ENCODE data around the gene SRBD1. TPM values are rescaled to one million over a fixed set of nuclear protein-coding genes. Genes with fewer than 3 reads are reported as not detected.

The SRBD1 gene
- total and polyA plus RNA-seq, 2 experiments from 2014 or later = 8.1 to 19.2 TPM

GRCh38 chr2:45595721-45596435 lies 15.2 kb downstream of the SRBD1 start:
- no peaks in the 10 kb centered on the region for H3K9me3 ChIP-seq (ENCODE audit: low read depth)
- peaks cover 15% of the 10 kb centered on the region for H3K79me2 ChIP-seq (ENCODE audit: insufficient read depth)
- H3K4me3 ChIP-seq = peak overlapping the region; percentile 32
- 42 to 48% methylated on average over 4 of the region's 4 CpGs for WGBS, 2 experiments (ENCODE audit: low coverage in 1 of 2, low lambda C conversion rate in 2 of 2, missing lambda C conversion rate in 2 of 2)
- TF ChIP-seq EZH2phosphoT487 (IDR thresholded peaks at IDR 0.05; ENCODE audit: insufficient read depth, low read depth) (no peak), EZH2 (IDR thresholded peaks at IDR 0.05; ENCODE audit: insufficient read depth, poor library complexity, severe bottlenecking) (no peak)
- H3K36me3 ChIP-seq (ENCODE audit: low read depth) = peaks cover 3% of the 10 kb centered on the region; the same call in 1 of the 2 replicates
- H2AFZ ChIP-seq = no peak overlapping the region
- H3K27ac ChIP-seq = peak overlapping the region; percentile 54
- no peaks in the 10 kb centered on the region for H3K27me3 ChIP-seq (replicated peaks; ENCODE audit: insufficient read depth)
- peak; percentile 90 for DNase-seq
- H3K9ac ChIP-seq = peak overlapping the region; percentile 9; the same call in 1 of the 2 replicates
- no peaks in the 10 kb centered on the region for H4K20me1 ChIP-seq (ENCODE audit: insufficient read depth)
- H3K4me1 ChIP-seq (ENCODE audit: insufficient read depth) = peaks cover 26% of the 10 kb centered on the region
- H3K4me2 ChIP-seq (ENCODE audit: unreplicated experiment) = peak overlapping the region; percentile 66
- in situ Hi-C loops (cut with MboI) = no loop called here
- peaks cover 18% of the 10 kb centered on the region; the same call in 1 of the 2 replicates for H3F3A ChIP-seq (ENCODE audit: insufficient read depth)
- no peaks in the 10 kb centered on the region for H3K9me2 ChIP-seq (ENCODE audit: insufficient read depth)

GRCh38 chr2:45591073-45591472 lies 20.0 kb downstream of the SRBD1 start:
- Histone ChIP-seq H3K4me1 (ENCODE audit: insufficient read depth) (peaks cover 20% of the 10 kb centered on the region), H3K9me2 (ENCODE audit: insufficient read depth) (no peaks in the 10 kb centered on the region), H3K79me2 (ENCODE audit: insufficient read depth) (peaks cover 17% of the 10 kb centered on the region), H3K27me3 (replicated peaks; ENCODE audit: insufficient read depth) (no peaks in the 10 kb centered on the region), H2AFZ (no peak overlapping the region), H3K36me3 (ENCODE audit: low read depth) (no peaks in the 10 kb centered on the region), H3K4me2 (ENCODE audit: unreplicated experiment) (peak overlapping the region; percentile 4), H3K4me3 (no peak overlapping the region), H4K20me1 (ENCODE audit: insufficient read depth) (no peaks in the 10 kb centered on the region), H3K9ac (no peak overlapping the region), H3F3A (ENCODE audit: insufficient read depth) (peaks cover 12% of the 10 kb centered on the region; the same call in 1 of the 2 replicates), H3K9me3 (ENCODE audit: low read depth) (no peaks in the 10 kb centered on the region), H3K27ac (no peak overlapping the region)
- 3 to 9% methylated on average over 1 of the region's 1 CpG for WGBS, 2 experiments (ENCODE audit: low coverage in 1 of 2, low lambda C conversion rate in 2 of 2, missing lambda C conversion rate in 2 of 2)
- in situ Hi-C loops (cut with MboI) = no loop called here
- no peak for TF ChIP-seq EZH2phosphoT487 (IDR thresholded peaks at IDR 0.05; ENCODE audit: insufficient read depth, low read depth)
- TF ChIP-seq EZH2 (IDR thresholded peaks at IDR 0.05; ENCODE audit: insufficient read depth, poor library complexity, severe bottlenecking) = no peak
- peak; percentile 42 for DNase-seq

- 94 to 100% methylated on average over 1 of the region's 1 CpG for WGBS, 2 experiments (ENCODE audit: low coverage in 1 of 2, low lambda C conversion rate in 2 of 2, missing lambda C conversion rate in 2 of 2)
- Histone ChIP-seq H3K9me2 (ENCODE audit: insufficient read depth) (no peaks in the 10 kb centered on the region), H3K36me3 (ENCODE audit: low read depth) (no peaks in the 10 kb centered on the region), H3K79me2 (ENCODE audit: insufficient read depth) (peaks cover 16% of the 10 kb centered on the region), H3K4me2 (ENCODE audit: unreplicated experiment) (no peak overlapping the region), H3K4me3 (no peak overlapping the region), H3K27me3 (replicated peaks; ENCODE audit: insufficient read depth) (no peaks in the 10 kb centered on the region), H3K9ac (no peak overlapping the region), H2AFZ (no peak overlapping the region), H3K27ac (no peak overlapping the region), H3K9me3 (ENCODE audit: low read depth) (no peaks in the 10 kb centered on the region), H3F3A (ENCODE audit: insufficient read depth) (no peaks in the 10 kb centered on the region), H4K20me1 (ENCODE audit: insufficient read depth) (no peaks in the 10 kb centered on the region), H3K4me1 (ENCODE audit: insufficient read depth) (peaks cover 11% of the 10 kb centered on the region)
- in situ Hi-C loops (cut with MboI) = no loop called here
- no peak for TF ChIP-seq EZH2 (IDR thresholded peaks at IDR 0.05; ENCODE audit: insufficient read depth, poor library complexity, severe bottlenecking)
- no peak for TF ChIP-seq EZH2phosphoT487 (IDR thresholded peaks at IDR 0.05; ENCODE audit: insufficient read depth, low read depth)
- DNase-seq = no peak
Observed at GRCh38 chr2:45588158-45588829, 22.8 kb downstream of the SRBD1 start.

GRCh38 chr2:45586600-45586999 lies 24.5 kb downstream of the SRBD1 start:
- H3K27ac ChIP-seq = no peak overlapping the region
- 99% methylated on average over 5 of the region's 5 CpGs for WGBS, 2 experiments (ENCODE audit: low coverage in 1 of 2, low lambda C conversion rate in 2 of 2, missing lambda C conversion rate in 2 of 2)
- H3K4me1 ChIP-seq (ENCODE audit: insufficient read depth) = peaks cover 10% of the 10 kb centered on the region
- H3K4me2 ChIP-seq (ENCODE audit: unreplicated experiment) = no peak overlapping the region
- H2AFZ ChIP-seq = no peak overlapping the region
- H3K9me3 ChIP-seq (ENCODE audit: low read depth) = no peaks in the 10 kb centered on the region
- no peak for TF ChIP-seq EZH2phosphoT487 (IDR thresholded peaks at IDR 0.05; ENCODE audit: insufficient read depth, low read depth)
- no peaks in the 10 kb centered on the region for H3F3A ChIP-seq (ENCODE audit: insufficient read depth)
- H3K79me2 ChIP-seq (ENCODE audit: insufficient read depth) = peaks cover 20% of the 10 kb centered on the region
- H3K27me3 ChIP-seq (replicated peaks; ENCODE audit: insufficient read depth) = no peaks in the 10 kb centered on the region
- in situ Hi-C loops (cut with MboI) = no loop called here
- H3K36me3 ChIP-seq (ENCODE audit: low read depth) = no peaks in the 10 kb centered on the region
- DNase-seq = no peak
- H3K9ac ChIP-seq = no peak overlapping the region
- no peaks in the 10 kb centered on the region for H3K9me2 ChIP-seq (ENCODE audit: insufficient read depth)
- H4K20me1 ChIP-seq (ENCODE audit: insufficient read depth) = no peaks in the 10 kb centered on the region
- H3K4me3 ChIP-seq = no peak overlapping the region
